Uterus (tissue), 2 donors: ENCODE results near the gene PHKG1.

Experiments
- POLR2A ChIP-seq, 2 donors: fragments of 450-650 bp; IDR thresholded peaks; one replicate each; pipeline ENCODE4 v1.6.1; 2016; ENCODE audit warnings: antibody characterized with exemption in 2 of 2, mild to moderate bottlenecking in 1 of 2, moderate library complexity in 1 of 2
- TF ChIP-seq, protein P1 (sequence below), 4 experiments: fragments of 200-600 bp in 2 of 4; fragments of 450-650 bp in 2 of 4; sonication (generic) in 2 of 4; IDR thresholded peaks; one replicate each; pipeline ENCODE4 v1.5.1; 2016 to 2019; ENCODE audit warnings: antibody characterized with exemption in 4 of 4, mild to moderate bottlenecking in 2 of 4, moderate library complexity in 1 of 4

DNA sequence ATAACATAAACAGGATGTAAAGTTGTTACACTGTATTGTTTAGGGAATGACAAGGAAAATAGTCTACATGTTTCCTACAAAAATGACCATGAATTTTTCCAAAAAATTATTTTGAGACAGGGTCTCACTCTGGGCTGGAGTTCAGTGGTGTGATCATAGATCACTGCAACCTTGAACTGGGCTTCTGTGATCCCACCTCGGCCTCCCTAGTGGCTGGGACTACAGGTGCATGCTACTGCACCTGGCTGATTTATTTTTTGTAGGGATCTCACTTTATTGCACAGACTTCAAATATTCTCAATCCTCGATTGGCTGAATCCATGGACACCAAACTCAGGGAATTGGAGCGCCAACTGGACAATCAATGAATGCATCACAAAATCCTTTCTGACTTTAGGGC, 6.9 kb upstream of the PHKG1 start:
- TF ChIP-seq, protein P1, sequence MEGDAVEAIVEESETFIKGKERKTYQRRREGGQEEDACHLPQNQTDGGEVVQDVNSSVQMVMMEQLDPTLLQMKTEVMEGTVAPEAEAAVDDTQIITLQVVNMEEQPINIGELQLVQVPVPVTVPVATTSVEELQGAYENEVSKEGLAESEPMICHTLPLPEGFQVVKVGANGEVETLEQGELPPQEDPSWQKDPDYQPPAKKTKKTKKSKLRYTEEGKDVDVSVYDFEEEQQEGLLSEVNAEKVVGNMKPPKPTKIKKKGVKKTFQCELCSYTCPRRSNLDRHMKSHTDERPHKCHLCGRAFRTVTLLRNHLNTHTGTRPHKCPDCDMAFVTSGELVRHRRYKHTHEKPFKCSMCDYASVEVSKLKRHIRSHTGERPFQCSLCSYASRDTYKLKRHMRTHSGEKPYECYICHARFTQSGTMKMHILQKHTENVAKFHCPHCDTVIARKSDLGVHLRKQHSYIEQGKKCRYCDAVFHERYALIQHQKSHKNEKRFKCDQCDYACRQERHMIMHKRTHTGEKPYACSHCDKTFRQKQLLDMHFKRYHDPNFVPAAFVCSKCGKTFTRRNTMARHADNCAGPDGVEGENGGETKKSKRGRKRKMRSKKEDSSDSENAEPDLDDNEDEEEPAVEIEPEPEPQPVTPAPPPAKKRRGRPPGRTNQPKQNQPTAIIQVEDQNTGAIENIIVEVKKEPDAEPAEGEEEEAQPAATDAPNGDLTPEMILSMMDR (IDR thresholded peaks at IDR 0.05): no peak
- TF ChIP-seq POLR2A (IDR thresholded peaks at IDR 0.05): no peak
